PFSK-1 (cell line): ENCODE results near the gene ADARB1.

Experiments
- FOXP2 ChIP-seq: optimal IDR thresholded peaks from 2 replicates; pipeline ENCODE3; 2011; ENCODE audit warnings: borderline replicate concordance, control low read depth, inconsistent platforms; ENCODE audit not compliant: insufficient read depth; ENCODE audit errors: extremely low read length, extremely low read depth
- POLR2AphosphoS5 ChIP-seq: IDR thresholded peaks from 2 replicates; pipeline ENCODE4 v1.6.1; 2012; ENCODE audit warnings: low read depth, mild to moderate bottlenecking, control low read depth, low read length, moderate library complexity
- REST ChIP-seq, 2 experiments: IDR thresholded peaks; 2 replicates each; pipeline versions ENCODE4 v1.6.1 to v1.8.0; 2011 to 2012; ENCODE audit warnings: low read depth in 2 of 2, low read length in 2 of 2, control low read depth in 1 of 2, inconsistent platforms in 1 of 2, mild to moderate bottlenecking in 1 of 2, moderate library complexity in 1 of 2; ENCODE audit not compliant: insufficient read depth in 1 of 2
- SIN3A ChIP-seq: IDR thresholded peaks from 2 replicates; pipeline ENCODE4 v1.6.1; 2012; ENCODE audit warnings: mild to moderate bottlenecking, low read length, moderate library complexity, borderline replicate concordance; ENCODE audit not compliant: insufficient read depth
- TAF1 ChIP-seq: IDR thresholded peaks from 2 replicates; pipeline ENCODE4 v1.6.1; 2012; ENCODE audit warnings: low read length, control low read depth, borderline replicate concordance; ENCODE audit not compliant: insufficient read depth

The ADARB1 gene

GRCh38 chr21:45142469-45143308 lies 68.3 kb downstream of the ADARB1 start:
- no peak for TF ChIP-seq REST (IDR thresholded peaks at IDR 0.05; ENCODE audit: insufficient read depth in 1 of 2, low read depth in 2 of 2, low read length in 2 of 2)
- TF ChIP-seq TAF1 = no peak

GRCh38 chr21:45143855-45144254 lies 69.5 kb downstream of the ADARB1 start:
- no peak for TF ChIP-seq REST (IDR thresholded peaks at IDR 0.05; ENCODE audit: insufficient read depth in 1 of 2, low read depth in 2 of 2, low read length in 2 of 2)
- no peak for TF ChIP-seq POLR2AphosphoS5
- no peak for TF ChIP-seq TAF1
- no peak for TF ChIP-seq SIN3A
- no peak for TF ChIP-seq FOXP2

GRCh38 chr21:45145146-45145545 lies 70.8 kb downstream of the ADARB1 start:
- TF ChIP-seq REST (IDR thresholded peaks at IDR 0.05; ENCODE audit: insufficient read depth in 1 of 2, low read depth in 2 of 2, low read length in 2 of 2) = no peak
- no peak for TF ChIP-seq SIN3A
- TF ChIP-seq TAF1 = no peak
- no peak for TF ChIP-seq FOXP2

- TF ChIP-seq SIN3A (no peak), FOXP2 (no peak), REST (IDR thresholded peaks at IDR 0.05; ENCODE audit: insufficient read depth in 1 of 2, low read depth in 2 of 2, low read length in 2 of 2) (no peak), TAF1 (no peak), POLR2AphosphoS5 (no peak)
These were observed 71.9 kb downstream of the ADARB1 start for GRCh38 chr21:45146306-45146705.

GRCh38 chr21:45146801-45147200 lies 72.4 kb downstream of the ADARB1 start:
- TF ChIP-seq REST (IDR thresholded peaks at IDR 0.05; ENCODE audit: insufficient read depth in 1 of 2, low read depth in 2 of 2, low read length in 2 of 2) = no peak
